Activated CD4-positive, alpha-beta memory T cell treated with anti-CD3 and anti-CD28 coated beads, Interleukin-2, amount 10 ng/mL, durations not matched to agents 7 days and 5 days (primary cell): ENCODE data around the gene PRKAR1A. TPM values are rescaled to one million over a fixed set of nuclear protein-coding genes. Genes with fewer than 3 reads are reported as not detected.

Experiments used
- CTCF ChIA-PET: fragments of 350-600 bp; sonication (Branson Sonifier 250); formaldehyde crosslinking; loops from one replicate; lab custom pipeline; 2021; ENCODE audit warnings: antibody characterized with exemption, inconsistent platforms; lab: Charles Lee
- POLR2A ChIA-PET: fragments of 350-600 bp; sonication (Branson Sonifier 250); formaldehyde crosslinking; loops from one replicate; lab custom pipeline; 2021; ENCODE audit warnings: antibody characterized with exemption; lab: Charles Lee
- DNase-seq: peaks from one replicate; pipeline ENCODE4 v3.0.0-alpha.2; 2020
- H3K27ac Mint-ChIP-seq: one replicate; pipeline ENCODE4 v1.8.0; 2021; ENCODE audit warnings: mild to moderate bottlenecking, mixed read lengths
- H3K27me3 Mint-ChIP-seq: one replicate; pipeline ENCODE4 v1.8.0; 2021; ENCODE audit warnings: mixed read lengths
- H3K36me3 Mint-ChIP-seq: one replicate; pipeline ENCODE4 v1.8.0; 2021; ENCODE audit warnings: low read depth, mixed read lengths
- H3K4me1 Mint-ChIP-seq: one replicate; pipeline ENCODE4 v1.8.0; 2021; ENCODE audit warnings: mixed read lengths
- H3K4me3 Mint-ChIP-seq: one replicate; pipeline ENCODE4 v1.8.0; 2021; ENCODE audit warnings: mild to moderate bottlenecking, mixed read lengths
- H3K9me3 Mint-ChIP-seq: one replicate; pipeline ENCODE4 v1.8.0; 2021; ENCODE audit warnings: mixed read lengths
- total RNA-seq, 2 experiments: library from RNA; stranded (reverse); gene quantifications; one replicate each; pipeline ENCODE4 v1.2.3, GENCODE V29; 2021

The PRKAR1A gene
- total RNA-seq, 2 experiments from 2014 or later = 281 to 287 TPM

- ChIA-PET CTCF (interaction anchor here (0.6 to 1.7 kb wide), 9 partner anchors 9 to 367 kb away, joined by 3 to 21 read pairs (median 3); partner anchors contain the start of gene PRKAR1A), POLR2A (interaction anchor here (0.6 to 0.8 kb wide), 2 partner anchors 13 to 387 kb away, joined by 4 read pairs; no protein-coding TSS in a partner anchor)
- Mint-ChIP-seq H3K27me3 (no peaks in the 10 kb centered on the region), H3K4me3 (no peak overlapping the region), H3K36me3 (peaks cover 61% of the 10 kb centered on the region), H3K4me1 (peaks cover 14% of the 10 kb centered on the region), H3K27ac (no peak overlapping the region), H3K9me3 (no peaks in the 10 kb centered on the region)
- DNase-seq = no peak
Measured at GRCh38 chr17:68533887-68534694, 21.9 kb downstream of the PRKAR1A start.

- no peak overlapping the region for H3K27ac Mint-ChIP-seq
- no peak for DNase-seq
- H3K4me3 Mint-ChIP-seq = no peak overlapping the region
- peaks cover 61% of the 10 kb centered on the region for H3K36me3 Mint-ChIP-seq
- no peaks in the 10 kb centered on the region for H3K9me3 Mint-ChIP-seq
- POLR2A ChIA-PET = interaction anchor here (0.8 kb wide), 1 partner anchor 13 kb away, joined by 4 read pairs; no protein-coding TSS in a partner anchor
- no peaks in the 10 kb centered on the region for H3K27me3 Mint-ChIP-seq
- CTCF ChIA-PET = interaction anchor here (0.9 to 1.7 kb wide), 4 partner anchors 77 to 367 kb away, joined by 3 to 21 read pairs (median 6); no protein-coding TSS in a partner anchor
- H3K4me1 Mint-ChIP-seq = peaks cover 14% of the 10 kb centered on the region
Measured at GRCh38 chr17:68534695-68535088, 22.5 kb downstream of the PRKAR1A start.

GRCh38 chr17:68535922-68536321 lies 23.7 kb downstream of the PRKAR1A start:
- Mint-ChIP-seq H3K27ac (no peak overlapping the region), H3K9me3 (no peaks in the 10 kb centered on the region), H3K27me3 (no peaks in the 10 kb centered on the region), H3K4me3 (no peak overlapping the region), H3K36me3 (peaks cover 54% of the 10 kb centered on the region), H3K4me1 (peaks cover 14% of the 10 kb centered on the region)
- no peak for DNase-seq
- ChIA-PET POLR2A (no interaction called here), CTCF (no interaction called here)

GRCh38 chr17:68539548-68540467 lies 27.6 kb downstream of the PRKAR1A start:
- Mint-ChIP-seq H3K4me3 (no peak overlapping the region), H3K27ac (no peak overlapping the region), H3K9me3 (no peaks in the 10 kb centered on the region), H3K36me3 (peaks cover 30% of the 10 kb centered on the region), H3K4me1 (peaks cover 1% of the 10 kb centered on the region), H3K27me3 (no peaks in the 10 kb centered on the region)
- POLR2A ChIA-PET = interaction anchor here (2.0 kb wide), 1 partner anchor 31 kb away, joined by 4 read pairs; no protein-coding TSS in a partner anchor
- CTCF ChIA-PET = no interaction called here
- no peak for DNase-seq

- H3K9me3 Mint-ChIP-seq = no peaks in the 10 kb centered on the region
- DNase-seq = no peak
- ChIA-PET POLR2A (interaction anchor here (2.0 kb wide), 1 partner anchor 29 kb away, joined by 4 read pairs; no protein-coding TSS in a partner anchor), CTCF (no interaction called here)
- H3K27ac Mint-ChIP-seq = no peak overlapping the region
- H3K4me1 Mint-ChIP-seq = no peaks in the 10 kb centered on the region
- H3K36me3 Mint-ChIP-seq = peaks cover 20% of the 10 kb centered on the region
- H3K27me3 Mint-ChIP-seq = no peaks in the 10 kb centered on the region
- H3K4me3 Mint-ChIP-seq = no peak overlapping the region
Measured at GRCh38 chr17:68540981-68541380, 28.8 kb downstream of the PRKAR1A start.

- POLR2A ChIA-PET = no interaction called here
- H3K27ac Mint-ChIP-seq = no peak overlapping the region
- H3K27me3 Mint-ChIP-seq = no peaks in the 10 kb centered on the region
- CTCF ChIA-PET = no interaction called here
- H3K4me3 Mint-ChIP-seq = no peak overlapping the region
- H3K4me1 Mint-ChIP-seq = no peaks in the 10 kb centered on the region
- no peaks in the 10 kb centered on the region for H3K9me3 Mint-ChIP-seq
- no peak for DNase-seq
- H3K36me3 Mint-ChIP-seq = peaks cover 14% of the 10 kb centered on the region
Measured at GRCh38 chr17:68541816-68542215, 29.6 kb downstream of the PRKAR1A start.

GRCh38 chr17:68542698-68543463 lies 30.7 kb downstream of the PRKAR1A start:
- ChIA-PET POLR2A (no interaction called here), CTCF (no interaction called here)
- H3K27ac Mint-ChIP-seq = no peak overlapping the region
- H3K4me1 Mint-ChIP-seq = no peaks in the 10 kb centered on the region
- no peak overlapping the region for H3K4me3 Mint-ChIP-seq
- DNase-seq = no peak
- H3K36me3 Mint-ChIP-seq = peaks cover 12% of the 10 kb centered on the region
- no peaks in the 10 kb centered on the region for H3K27me3 Mint-ChIP-seq
- no peaks in the 10 kb centered on the region for H3K9me3 Mint-ChIP-seq

- H3K9me3 Mint-ChIP-seq = no peaks in the 10 kb centered on the region
- ChIA-PET CTCF (no interaction called here), POLR2A (no interaction called here)
- peaks cover 9% of the 10 kb centered on the region for H3K36me3 Mint-ChIP-seq
- no peak for DNase-seq
- no peaks in the 10 kb centered on the region for H3K4me1 Mint-ChIP-seq
- H3K4me3 Mint-ChIP-seq = no peak overlapping the region
- no peaks in the 10 kb centered on the region for H3K27me3 Mint-ChIP-seq
- no peak overlapping the region for H3K27ac Mint-ChIP-seq
Measured at GRCh38 chr17:68544111-68544915, 32.1 kb downstream of the PRKAR1A start.

GRCh38 chr17:68556551-68556950 lies 44.3 kb downstream of the PRKAR1A start:
- POLR2A ChIA-PET = no interaction called here
- no peaks in the 10 kb centered on the region for H3K9me3 Mint-ChIP-seq
- H3K27me3 Mint-ChIP-seq = peaks cover 3% of the 10 kb centered on the region
- H3K36me3 Mint-ChIP-seq = no peaks in the 10 kb centered on the region
- no peak for DNase-seq
- H3K4me1 Mint-ChIP-seq = no peaks in the 10 kb centered on the region
- no peak overlapping the region for H3K4me3 Mint-ChIP-seq
- CTCF ChIA-PET = no interaction called here
- no peak overlapping the region for H3K27ac Mint-ChIP-seq

- DNase-seq = no peak
- ChIA-PET CTCF (no interaction called here), POLR2A (no interaction called here)
- Mint-ChIP-seq H3K4me3 (no peak overlapping the region), H3K36me3 (no peaks in the 10 kb centered on the region), H3K27me3 (peaks cover 3% of the 10 kb centered on the region), H3K4me1 (no peaks in the 10 kb centered on the region), H3K27ac (no peak overlapping the region), H3K9me3 (no peaks in the 10 kb centered on the region)
Measured at GRCh38 chr17:68559316-68559715, 47.1 kb downstream of the PRKAR1A start.

- H3K27ac Mint-ChIP-seq = no peak overlapping the region
- H3K4me3 Mint-ChIP-seq = no peak overlapping the region
- H3K36me3 Mint-ChIP-seq = no peaks in the 10 kb centered on the region
- ChIA-PET POLR2A (no interaction called here), CTCF (interaction anchor here (1.4 kb wide), 1 partner anchor 215 kb away, joined by 3 read pairs; no protein-coding TSS in a partner anchor)
- H3K4me1 Mint-ChIP-seq = no peaks in the 10 kb centered on the region
- no peak for DNase-seq
- no peaks in the 10 kb centered on the region for H3K9me3 Mint-ChIP-seq
- H3K27me3 Mint-ChIP-seq = peaks cover 7% of the 10 kb centered on the region
Measured at GRCh38 chr17:68560966-68561720, 48.9 kb downstream of the PRKAR1A start.
